ENCODE data around the gene NKAIN4.
A peak's percentile ranks its signal among the peaks of the same experiment; 100 is the strongest.

NKAIN4 gene

DNA sequence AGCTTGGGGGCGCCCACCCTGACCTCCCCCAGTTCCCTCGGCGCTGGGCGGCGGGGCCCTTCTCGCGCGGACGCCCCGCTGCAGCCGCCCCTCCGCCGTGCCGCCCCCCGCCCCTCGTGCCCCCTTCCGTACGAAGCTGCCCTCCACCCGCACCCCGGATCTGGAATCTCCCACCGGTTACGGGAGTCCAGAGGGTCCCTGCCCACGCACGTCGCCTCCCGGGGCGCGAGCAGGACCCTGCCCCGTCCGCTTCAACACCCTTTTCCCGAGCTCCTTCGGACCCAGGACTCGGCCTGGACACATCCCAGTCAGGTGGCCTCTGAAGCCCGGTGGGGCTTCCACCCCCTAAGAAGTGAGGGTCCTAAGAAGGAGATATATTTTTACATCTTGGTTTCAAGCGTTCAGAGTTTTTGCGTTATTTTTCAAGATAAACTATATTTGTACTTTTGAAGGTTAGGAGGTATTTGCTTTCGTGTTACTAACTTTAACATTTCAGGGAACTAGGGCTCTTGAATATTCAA is 18.9 kb upstream of the NKAIN4 start:
- no peak for DNase-seq

DNA sequence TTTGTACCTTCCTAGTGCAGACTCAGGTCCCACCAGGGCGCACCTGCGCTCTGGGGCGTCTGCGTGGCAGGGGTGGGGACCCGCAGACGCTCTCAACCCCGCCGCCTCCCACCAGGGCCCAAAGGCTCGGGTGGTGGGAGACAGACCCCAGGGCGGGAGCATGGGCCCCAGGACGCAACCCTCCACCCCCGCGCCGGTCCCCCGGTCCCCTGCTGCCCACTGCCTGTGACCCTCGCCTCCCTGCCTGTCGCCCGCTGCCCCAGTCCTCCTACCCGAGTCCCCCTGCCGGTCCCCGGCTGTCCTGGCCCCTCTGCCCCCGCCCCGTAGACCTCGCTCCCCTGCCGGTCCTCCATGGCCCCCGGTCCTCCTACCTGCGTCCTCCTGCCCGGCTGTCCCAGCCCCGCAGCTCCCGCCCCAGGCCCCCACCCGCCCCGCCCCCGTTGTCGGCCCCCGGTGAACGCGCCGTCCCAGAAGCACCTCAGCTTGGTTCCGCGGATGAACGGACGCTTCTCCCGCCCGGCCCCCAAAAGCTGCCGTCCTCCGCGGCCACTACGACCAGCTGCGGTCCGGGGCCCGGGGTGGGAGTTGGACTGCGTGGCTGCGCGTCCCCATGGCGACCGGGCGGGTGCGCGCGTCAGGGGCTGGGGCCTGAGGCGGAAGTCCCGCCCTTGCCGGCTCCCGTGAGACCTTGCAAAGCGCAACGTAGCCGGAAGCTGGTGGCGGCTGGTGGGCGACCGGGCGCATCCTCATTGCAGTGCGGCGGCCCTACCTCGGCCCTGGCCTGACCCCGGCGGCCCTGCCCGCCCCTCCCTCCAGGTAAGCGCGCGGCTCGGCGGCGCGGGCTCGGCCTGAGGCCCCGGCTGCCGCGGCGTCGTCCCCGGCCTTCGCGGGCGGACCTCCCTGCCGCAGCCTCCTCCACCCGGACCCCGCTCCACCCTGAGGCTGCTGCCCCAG is 18.1 kb upstream of the NKAIN4 start, which contains the start of gene ARFGAP1:
Gene ARFGAP1 (plus strand): TSS at position 709 of the 954 bp plus-strand sequence. CDS start 2,768 bp downstream, outside the sequence.
- DNase-seq = peak; percentile 91

DNA sequence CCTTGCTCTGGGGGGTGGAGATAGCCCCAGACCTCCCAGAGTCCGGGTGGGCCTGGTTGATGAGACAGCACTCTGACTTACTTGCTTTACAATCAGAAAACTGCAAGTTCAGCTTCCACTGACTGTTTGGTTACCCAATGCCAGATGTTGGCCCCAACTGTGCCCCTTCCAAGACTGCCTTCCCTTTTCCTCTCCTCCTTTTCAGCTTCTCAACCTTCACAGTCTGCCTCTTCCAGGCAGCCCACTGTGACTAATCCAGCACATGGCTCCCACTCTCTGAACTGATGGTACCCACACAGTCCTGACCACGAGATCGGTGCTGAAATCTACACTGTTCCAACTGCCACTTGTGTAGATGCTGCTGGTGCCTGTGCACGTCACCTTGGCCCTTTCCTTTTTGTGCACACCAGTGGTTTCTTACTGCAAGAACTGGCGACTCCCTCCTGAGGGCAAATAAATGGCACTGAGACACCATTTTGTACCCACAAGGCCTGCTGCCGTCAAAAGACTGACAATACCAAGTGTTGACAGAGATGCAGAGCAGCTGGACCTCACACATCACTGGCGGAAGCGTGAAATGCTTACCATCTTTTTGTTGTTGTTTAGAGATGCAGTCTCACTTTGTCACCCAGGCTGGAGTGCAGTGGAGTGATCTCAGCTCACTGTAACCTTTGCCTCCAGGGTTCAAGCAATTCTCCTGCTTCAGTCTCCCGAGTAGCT is 16.5 kb upstream of the NKAIN4 start:
- DNase-seq = no peak

DNA sequence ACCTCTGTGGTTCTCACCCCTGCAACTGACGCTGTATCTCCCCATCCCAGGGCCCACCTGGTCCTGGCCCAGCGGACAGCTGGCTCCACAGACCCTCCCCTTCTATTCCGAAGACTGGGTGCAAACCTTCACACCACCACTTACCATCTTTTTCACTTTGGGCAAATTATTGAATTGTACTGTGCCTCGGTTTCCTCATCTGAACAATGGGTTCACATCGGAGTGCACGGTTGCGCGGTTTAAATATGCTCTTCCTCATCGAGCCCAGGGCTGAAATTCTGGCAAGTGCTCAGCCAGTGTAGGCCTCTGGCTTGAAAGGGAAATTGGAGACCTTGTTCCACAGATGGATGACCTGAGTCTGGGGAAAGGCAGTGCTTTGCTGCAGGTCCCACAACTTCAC is 15.5 kb upstream of the NKAIN4 start:
- DNase-seq = no peak

DNA sequence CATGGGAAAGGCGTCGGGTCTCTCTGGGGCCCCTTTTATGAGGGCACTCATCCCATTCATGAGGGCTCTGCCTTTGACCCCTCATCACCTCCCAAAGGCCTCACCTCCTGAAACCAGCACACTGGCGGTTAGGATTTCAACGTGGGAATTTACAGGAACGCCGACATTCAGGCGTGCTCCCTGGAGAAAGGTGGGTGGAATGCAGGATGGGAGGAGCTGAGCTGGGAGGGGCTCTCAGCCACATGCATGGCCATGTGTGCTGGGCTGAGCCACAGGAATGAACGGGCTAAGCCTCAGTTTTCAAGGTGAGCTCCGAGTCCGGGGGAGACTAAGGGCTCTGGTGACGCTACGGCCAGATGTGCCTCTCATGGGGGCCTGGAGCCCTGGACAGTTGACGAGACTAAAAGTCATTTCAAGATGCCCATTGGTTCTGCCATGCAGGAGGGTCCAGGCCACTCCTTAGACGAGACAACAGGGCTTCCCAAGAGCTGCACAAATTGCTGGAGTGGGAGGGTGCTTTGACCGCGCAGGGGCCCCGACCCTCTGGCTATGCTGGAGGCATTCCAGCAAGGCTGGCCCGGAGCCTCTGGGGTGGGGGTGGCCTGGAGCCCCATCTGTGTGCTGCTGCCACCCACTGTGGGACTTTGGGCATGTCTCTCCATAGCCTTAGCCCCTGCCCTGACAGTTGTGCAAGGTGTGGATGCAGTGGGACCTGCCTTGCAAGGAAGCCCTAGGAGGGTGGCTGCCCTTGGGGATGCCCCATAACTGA is 14.6 kb upstream of the NKAIN4 start:
- no peak for DNase-seq

DNA sequence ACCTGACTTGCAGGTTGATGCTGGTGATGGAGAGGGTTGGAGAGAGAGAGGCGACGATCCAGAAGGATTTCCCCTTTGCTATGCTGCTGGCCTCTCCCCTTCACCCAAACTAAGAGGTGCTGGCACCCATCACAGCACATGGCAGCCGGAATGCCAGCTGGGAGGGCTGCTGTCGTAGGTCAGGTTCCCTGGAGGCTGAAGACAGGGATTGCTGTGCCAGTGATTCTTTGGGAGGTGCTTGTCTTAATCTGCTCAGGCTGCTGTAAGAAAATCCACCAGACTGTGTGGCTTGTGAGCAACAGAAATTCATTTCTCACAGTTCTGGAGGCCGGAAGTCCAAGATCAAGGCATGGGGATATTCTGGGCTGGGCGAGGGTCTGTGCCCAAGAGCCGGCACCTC is 14.0 kb upstream of the NKAIN4 start:
- no peak for DNase-seq

DNA sequence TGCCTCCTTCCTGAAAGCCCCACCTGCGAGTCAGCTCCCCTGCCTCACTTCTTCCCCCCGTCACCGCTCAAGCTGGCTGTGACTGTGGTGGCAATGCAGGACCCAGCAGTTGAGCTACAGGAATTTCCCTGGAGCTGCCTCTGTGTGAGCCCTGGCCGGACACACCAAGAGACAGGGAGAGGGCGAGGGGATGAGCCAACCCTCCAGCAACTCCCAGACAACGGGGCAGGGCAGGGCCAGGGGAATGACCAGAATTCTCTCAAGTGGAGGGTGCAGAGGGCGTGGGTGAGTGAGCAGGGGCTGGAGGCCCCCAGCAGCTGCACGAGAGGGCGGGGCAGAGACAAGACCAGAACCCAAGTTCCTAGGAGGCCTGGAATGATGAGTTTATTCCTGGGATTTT is 13.4 kb upstream of the NKAIN4 start:
- no peak for DNase-seq

DNA sequence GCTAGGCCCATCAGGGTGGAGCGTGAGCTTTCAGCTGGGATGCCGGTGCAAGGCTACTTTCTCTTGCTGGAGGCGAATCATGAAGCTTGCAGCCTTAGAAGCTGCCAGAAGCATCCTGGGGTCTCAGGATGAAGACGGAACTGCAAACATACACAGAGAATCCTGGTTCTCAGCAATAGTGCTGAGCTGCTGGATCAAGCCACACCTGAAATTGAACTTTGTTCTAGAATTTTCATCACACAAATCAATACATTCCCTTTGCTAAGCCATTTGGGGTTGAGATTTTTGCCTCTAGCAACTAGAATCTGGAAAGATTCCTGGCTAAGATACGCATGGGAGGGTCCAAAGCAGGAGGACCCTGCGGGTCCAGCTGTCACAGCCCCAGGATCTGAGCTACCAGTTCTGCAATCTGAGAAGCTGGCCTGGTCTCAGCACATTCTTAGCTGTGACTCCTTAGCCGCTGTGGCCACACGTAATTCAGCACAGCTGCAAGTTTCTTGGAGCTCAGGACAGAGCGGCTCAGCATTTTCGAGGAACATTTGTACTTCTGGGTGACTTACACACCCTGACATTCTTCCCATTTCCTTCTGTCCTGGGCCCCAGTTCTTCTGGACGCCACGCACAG is 11.7 kb upstream of the NKAIN4 start:
- no peak for DNase-seq

DNA sequence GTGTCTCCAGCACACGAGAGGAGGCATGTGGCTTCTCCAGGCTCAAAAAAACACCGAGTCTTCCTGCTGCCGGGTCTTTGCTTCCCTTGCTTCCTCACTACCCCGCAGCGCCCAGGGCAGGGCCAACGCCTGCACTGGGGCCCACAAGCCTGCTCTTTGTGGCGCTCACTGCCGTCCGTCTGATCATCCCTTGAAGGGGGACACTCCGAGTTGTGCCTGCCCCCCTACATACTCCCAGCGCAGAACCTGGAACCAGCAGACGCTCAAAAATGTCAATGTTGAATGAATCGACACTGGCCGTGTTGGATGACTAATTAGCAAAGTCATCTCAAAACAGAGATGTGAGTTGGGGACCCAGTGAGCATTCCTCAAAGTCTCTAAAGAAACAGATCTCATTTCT is 10.3 kb upstream of the NKAIN4 start:
- DNase-seq = no peak

DNA sequence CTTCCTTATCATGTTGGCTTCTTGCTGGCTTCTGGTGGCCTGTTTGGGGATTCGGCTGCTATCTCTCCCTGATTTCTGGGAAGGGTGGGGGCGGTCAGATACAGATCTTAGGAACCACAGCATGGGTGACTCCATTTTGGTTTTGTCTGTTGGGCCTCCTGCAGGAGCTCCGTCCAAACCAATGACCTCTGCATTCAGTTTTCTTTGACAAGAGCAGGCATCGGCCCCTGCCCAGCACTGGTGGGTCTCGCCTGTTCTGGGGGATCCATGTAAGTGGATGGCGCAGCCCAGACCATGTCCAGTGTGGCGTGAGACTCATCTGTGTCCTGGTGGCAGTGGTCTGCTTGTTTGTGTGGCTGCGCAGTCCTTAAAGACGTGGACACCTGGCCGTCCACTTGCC is 9.7 kb upstream of the NKAIN4 start:
- no peak for DNase-seq

DNA sequence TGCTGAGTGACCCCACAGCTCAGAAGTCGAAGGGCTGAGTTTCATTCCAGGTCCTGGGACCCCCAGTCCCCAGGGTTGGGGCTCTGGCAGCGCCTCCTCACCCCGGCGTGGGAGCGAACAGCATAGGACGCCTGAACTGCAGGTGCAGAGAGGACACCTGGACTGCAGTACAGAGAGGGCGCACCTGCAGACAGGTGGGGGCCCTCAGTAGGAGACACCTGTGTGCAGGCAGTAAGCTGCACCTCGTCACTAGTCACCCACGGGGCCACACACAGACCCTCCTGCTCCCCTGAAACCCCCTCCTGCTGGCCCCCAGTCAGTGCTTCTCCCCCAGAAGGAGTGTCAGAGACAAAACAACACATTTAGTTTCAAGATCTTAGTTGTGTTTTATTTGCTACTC is 8.6 kb upstream of the NKAIN4 start:
- DNase-seq = no peak

DNA sequence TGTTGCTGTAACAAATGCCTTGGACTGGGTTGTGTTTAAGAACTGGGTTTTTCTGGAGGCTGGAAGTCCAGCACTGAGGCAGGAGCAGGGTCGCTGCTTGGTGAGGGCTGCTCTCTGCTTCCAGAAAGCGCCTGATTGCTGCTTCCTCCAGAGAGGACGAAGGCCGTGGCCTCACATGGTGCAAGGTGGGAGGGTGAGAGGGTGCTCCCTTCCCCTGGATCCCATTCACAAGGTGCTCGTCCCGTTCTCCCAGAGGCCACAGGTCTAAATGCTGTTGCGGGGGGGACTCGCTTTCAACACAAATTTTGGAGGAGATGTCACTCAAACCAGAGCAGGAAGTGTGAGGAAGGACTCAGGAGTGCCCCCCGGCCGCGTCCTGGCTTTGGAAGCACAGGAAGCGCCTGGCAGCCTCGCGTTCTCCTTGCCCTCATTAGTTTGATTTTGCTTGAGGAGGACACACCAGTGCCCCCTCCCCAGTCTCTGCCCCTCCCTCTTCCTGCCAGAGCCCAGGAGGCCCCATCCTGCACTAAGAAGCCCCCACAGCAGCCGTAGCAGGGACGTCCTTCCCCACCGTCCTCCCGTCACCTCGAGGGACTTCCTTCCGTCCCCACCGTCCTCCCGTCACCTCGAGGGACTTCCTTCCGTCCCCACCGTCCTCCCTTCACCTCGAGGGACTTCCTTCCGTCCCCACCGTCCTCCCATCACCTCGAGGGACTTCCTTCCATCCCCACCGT is 7.7 kb upstream of the NKAIN4 start:
- DNase-seq = no peak

DNA sequence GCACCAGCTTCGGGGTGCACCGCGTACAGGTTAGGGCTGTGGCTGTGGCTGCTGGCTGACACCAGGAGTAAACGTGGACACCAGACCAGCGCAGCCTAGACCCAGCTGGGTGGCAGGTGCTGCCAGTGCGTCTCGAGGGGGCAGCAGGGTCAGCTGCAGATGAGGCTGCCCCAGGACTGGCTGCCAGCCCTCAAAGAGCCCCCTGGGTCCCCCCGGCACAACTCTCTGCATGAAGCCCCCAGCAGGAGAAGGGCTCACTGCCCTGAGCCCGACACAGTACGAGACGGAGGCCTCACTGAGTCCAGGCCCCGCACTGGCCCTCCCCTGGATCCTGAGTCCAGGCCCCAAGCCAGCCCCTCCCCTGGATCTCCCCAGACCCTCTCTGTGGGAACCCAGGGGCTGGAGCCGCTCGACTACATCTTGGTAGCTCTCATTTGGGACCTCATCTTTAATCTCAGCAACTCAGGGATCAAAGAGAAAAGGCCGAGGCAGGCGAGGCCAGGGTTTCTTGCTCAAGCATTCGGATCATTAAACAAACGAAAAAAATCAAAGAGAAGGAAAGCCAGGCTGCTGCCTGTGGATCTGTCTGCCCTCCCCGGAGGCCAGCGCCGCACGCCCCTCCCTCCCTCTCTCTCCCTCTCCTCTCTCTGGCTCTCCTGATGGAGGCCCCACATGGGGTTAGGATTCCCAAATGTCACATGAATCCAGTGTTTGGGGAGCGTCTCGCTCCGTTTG is 7.0 kb upstream of the NKAIN4 start:
- no peak for DNase-seq

DNA sequence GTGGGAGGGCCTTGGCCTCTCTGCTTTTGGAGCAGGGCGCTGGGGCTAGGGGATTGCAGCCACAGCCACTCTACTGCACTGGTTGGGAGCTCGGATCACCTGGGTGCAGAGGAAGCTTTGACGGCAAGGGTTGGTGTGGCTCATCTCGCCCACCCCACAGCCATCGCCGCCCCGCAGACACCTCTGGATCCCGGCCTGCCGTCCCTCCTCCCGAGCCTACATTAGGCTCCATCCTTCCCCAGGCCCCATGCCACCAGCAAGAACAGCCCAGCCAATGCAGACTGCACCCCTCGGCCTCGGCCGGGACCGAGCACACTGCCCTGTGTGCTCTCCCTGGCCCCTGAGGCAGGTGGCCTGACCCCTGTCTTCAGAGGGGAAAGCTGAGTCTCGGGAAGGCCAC is 6.3 kb upstream of the NKAIN4 start:
- no peak for DNase-seq

DNA sequence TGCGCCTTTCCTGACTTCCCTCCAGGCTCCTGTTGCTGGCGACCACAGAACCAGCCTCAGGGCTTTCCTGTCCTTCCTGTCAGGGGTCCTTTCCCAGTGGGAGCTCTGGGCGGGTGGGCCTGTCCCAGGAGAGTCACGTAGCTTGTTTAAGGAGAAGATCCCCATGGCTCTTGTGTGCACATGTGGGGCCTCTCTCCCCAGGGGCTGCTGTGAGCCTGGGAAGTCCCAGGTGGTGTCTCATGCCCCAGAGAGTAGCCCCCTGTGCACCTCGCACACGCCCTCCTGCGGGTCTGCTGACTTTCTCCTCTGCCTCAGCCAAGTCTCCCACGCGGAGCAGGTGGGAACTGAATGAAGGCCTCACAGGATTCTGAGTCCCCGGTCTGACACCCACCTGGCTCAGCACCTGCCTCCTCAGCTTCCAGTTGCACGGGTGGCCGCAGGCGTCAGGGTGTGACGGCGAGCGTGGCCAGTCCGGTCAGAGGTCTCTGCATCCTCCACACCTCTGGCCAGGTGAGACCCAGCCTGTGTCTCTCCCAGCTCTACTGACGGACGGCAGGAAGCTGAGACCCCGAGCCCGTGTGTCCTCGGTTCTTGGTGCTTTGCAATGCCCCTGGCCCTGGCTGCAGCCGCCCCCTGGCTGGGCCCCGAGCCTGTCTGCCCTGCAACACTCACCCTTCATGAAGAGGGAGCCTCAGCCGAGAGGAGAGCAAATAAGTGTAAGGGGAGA is 5.6 kb upstream of the NKAIN4 start:
- no peak for DNase-seq

DNA sequence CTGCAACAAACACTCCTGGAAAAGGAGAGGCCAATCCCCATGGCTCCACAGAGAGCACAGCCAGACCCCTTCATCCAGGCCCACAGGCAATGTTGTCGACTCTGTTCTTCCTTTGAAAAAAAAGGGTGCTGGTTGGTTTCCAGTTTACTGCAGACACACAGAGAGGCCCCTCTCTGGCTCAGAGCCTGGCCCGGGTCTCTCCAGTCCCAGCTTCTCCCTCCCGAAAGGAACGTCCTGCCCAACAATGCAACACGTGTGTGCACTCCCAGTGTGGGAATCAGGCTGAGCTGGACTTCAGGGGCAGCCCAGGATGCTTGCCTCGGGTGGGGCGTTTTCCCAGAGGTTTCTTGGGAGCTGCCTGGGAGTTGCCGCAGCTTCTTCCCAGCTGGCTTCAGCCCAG is 4.5 kb upstream of the NKAIN4 start:
- no peak for DNase-seq

DNA sequence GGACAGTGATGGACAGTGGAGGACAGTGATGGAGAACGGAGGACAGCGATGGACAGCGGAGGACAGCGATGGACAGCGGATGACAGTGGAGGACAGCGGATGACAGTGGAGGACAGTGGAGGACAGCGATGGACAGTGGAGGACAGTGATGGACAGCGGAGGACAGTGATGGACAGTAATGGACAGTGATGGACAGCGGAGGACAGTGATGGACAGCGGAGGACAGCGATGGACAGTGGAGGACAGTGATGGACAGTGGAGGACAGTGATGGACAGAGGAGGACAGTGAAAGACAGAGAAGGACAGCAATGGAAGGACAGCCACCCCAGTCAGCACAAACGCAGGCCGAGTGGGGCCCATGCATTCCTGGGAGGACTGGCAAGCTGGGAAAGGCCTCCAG is 3.4 kb upstream of the NKAIN4 start:
- no peak for DNase-seq

DNA sequence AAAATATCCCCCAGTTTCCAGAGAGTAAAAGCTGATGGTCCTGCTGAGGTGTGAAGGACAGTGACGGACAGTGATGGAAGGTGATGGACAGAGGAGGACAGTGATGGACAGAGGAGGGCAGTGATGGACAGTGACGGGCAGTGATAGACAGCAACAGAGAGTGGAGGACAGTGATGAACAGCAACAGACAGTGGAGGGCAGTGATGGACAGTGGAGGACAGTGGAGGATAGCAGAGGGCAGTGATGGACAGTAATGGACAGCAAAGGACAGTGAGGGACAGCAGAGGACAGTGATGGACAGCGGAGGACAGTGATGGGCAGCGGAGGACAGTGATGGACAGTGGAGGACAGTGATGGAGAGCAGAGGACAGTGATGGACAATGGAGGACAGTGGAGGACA is 2.7 kb upstream of the NKAIN4 start:
- DNase-seq = no peak

DNA sequence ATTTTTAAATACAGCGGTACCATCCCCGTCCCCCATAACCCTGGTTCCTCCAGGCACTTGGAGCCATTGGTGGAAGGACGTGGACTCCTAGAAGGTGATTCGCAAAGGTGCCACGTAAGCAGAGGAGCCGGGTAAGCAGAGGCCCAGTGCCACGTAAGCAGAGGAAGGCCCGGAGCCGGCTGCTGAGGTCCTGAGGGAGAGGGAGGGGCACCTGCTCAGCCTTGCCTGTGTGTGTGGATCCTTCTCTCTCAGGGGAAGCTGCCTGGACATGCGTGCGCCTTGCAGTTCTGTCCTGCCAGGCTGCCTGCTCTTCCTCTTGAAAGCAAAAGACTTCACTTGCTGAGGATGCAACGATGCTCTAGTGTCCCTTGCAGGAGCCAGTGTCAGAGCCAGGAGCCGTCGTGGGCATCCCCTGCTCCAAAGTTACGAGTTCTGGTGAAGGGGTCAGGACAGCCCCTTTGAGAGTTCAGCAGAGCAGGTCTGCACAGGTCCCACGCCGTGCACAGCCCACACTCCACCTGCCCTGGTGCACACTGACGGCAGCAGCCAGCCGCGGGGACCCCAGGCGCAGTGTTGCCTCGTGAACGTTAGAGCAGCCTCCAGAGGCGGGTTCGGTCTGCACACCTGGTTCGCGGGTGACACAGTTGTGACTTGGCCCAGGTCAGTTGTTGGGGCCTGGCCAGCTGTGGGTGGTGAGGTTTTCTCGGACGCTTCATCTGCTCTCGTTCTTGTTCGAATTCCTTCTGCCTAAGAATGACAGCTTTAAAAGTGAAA is 1.9 kb upstream of the NKAIN4 start:
- DNase-seq = no peak
